Activated CD4-positive, alpha-beta T cell treated with anti-CD3 and anti-CD28 coated beads for 36 hours (primary cell): ENCODE data around the gene CDHR3. TPM values are rescaled to one million over a fixed set of nuclear protein-coding genes. Genes with fewer than 3 reads are reported as not detected.

ENCODE experiments used
- ATAC-seq: fragments of 200-7000 bp; cut with Tn5 transposase; one replicate; pipeline ENCODE4 v1.10.0; 2021; ENCODE audit warnings: mild to moderate bottlenecking, moderate library complexity
- CTCF ChIA-PET: fragments of 350-600 bp; sonication (Branson Sonifier 250); formaldehyde crosslinking; loops from one replicate; lab custom pipeline; 2021; ENCODE audit warnings: antibody characterized with exemption; lab: Charles Lee
- POLR2A ChIA-PET: fragments of 350-600 bp; sonication (Branson Sonifier 250); formaldehyde crosslinking; loops from one replicate; lab custom pipeline; 2021; ENCODE audit warnings: antibody characterized with exemption, inconsistent platforms; lab: Charles Lee
- DNase-seq: peaks from one replicate; pipeline ENCODE4 v3.0.0-alpha.2; 2020
- H3K27ac Mint-ChIP-seq: one replicate; pipeline ENCODE4 v1.8.0; 2021; ENCODE audit warnings: mixed read lengths
- H3K27me3 Mint-ChIP-seq: one replicate; pipeline ENCODE4 v1.8.0; 2021; ENCODE audit warnings: mixed read lengths
- H3K36me3 Mint-ChIP-seq: one replicate; pipeline ENCODE4 v1.8.0; 2021; ENCODE audit warnings: low read depth, mixed read lengths
- H3K4me1 Mint-ChIP-seq: one replicate; pipeline ENCODE4 v1.8.0; 2021; ENCODE audit warnings: mixed read lengths
- H3K4me3 Mint-ChIP-seq: one replicate; pipeline ENCODE4 v1.8.0; 2021; ENCODE audit warnings: mild to moderate bottlenecking, moderate library complexity, mixed read lengths
- H3K9me3 Mint-ChIP-seq: one replicate; pipeline ENCODE4 v1.8.0; 2021; ENCODE audit warnings: low read depth, mixed read lengths
- intact Hi-C, 2 experiments: fragments of 100-400 bp; cut with DNase I in 1 of 2; cut with micrococcal nuclease in 1 of 2; formaldehyde crosslinking; loops; one replicate each; pipeline versions ENCODE4 v1.14.2 to v1.15.1; 2022 to 2024; cut with DNase I, micrococcal nuclease
- total RNA-seq, 2 experiments: library from RNA; stranded (reverse); gene quantifications; one replicate each; pipeline ENCODE4 v1.2.3, GENCODE V29; 2021

CDHR3 gene
- total RNA-seq, 2 experiments from 2014 or later, result 0.55 to 0.93 TPM

- intact Hi-C loops, result no loop called here
- ChIA-PET POLR2A (interaction anchor here (0.5 to 0.7 kb wide), 2 partner anchors 179 to 501 kb away, joined by 5 to 6 read pairs; no protein-coding TSS in a partner anchor), CTCF (interaction anchor here (0.7 to 1.1 kb wide), 4 partner anchors 55 to 333 kb away, joined by 3 to 5 read pairs (median 3); no protein-coding TSS in a partner anchor)
- ATAC-seq (no peak), DNase-seq (no peak)
- Mint-ChIP-seq H3K27me3 (peaks cover 3% of the 10 kb centered on the region), H3K4me3 (no peak overlapping the region), H3K27ac (no peak overlapping the region), H3K4me1 (no peaks in the 10 kb centered on the region), H3K36me3 (no peaks in the 10 kb centered on the region), H3K9me3 (no peaks in the 10 kb centered on the region)
These were observed 22.2 kb downstream of the CDHR3 start for GRCh38 chr7:105985229-105985628.

- intact Hi-C loops, result no loop called here
- H3K4me1 Mint-ChIP-seq, result no peaks in the 10 kb centered on the region
- no peaks in the 10 kb centered on the region for H3K9me3 Mint-ChIP-seq
- ChIA-PET CTCF (interaction anchor here (0.7 to 0.9 kb wide), 2 partner anchors 55 to 159 kb away, joined by 3 read pairs; no protein-coding TSS in a partner anchor), POLR2A (interaction anchor here (0.7 kb wide), 1 partner anchor 180 kb away, joined by 5 read pairs; no protein-coding TSS in a partner anchor)
- ATAC-seq (no peak), DNase-seq (no peak)
- no peak overlapping the region for H3K4me3 Mint-ChIP-seq
- H3K27me3 Mint-ChIP-seq, result peaks cover 3% of the 10 kb centered on the region
- H3K27ac Mint-ChIP-seq, result no peak overlapping the region
- no peaks in the 10 kb centered on the region for H3K36me3 Mint-ChIP-seq
These were observed 22.7 kb downstream of the CDHR3 start for GRCh38 chr7:105985672-105986215.

- Mint-ChIP-seq H3K27me3 (peaks cover 3% of the 10 kb centered on the region), H3K4me3 (no peak overlapping the region), H3K4me1 (no peaks in the 10 kb centered on the region), H3K9me3 (no peaks in the 10 kb centered on the region), H3K36me3 (no peaks in the 10 kb centered on the region), H3K27ac (no peak overlapping the region)
- POLR2A ChIA-PET, result no interaction called here
- ATAC-seq (no peak), DNase-seq (no peak)
- CTCF ChIA-PET, result interaction anchor here (0.8 kb wide), 1 partner anchor 56 kb away, joined by 4 read pairs; no protein-coding TSS in a partner anchor
- intact Hi-C loops, result no loop called here
These were observed 24.0 kb downstream of the CDHR3 start for GRCh38 chr7:105987046-105987445.

GRCh38 chr7:105988276-105988675 lies 25.2 kb downstream of the CDHR3 start:
- H3K27me3 Mint-ChIP-seq, result peaks cover 1% of the 10 kb centered on the region
- no peaks in the 10 kb centered on the region for H3K36me3 Mint-ChIP-seq
- peaks cover 3% of the 10 kb centered on the region for H3K4me1 Mint-ChIP-seq
- no peak for ATAC-seq
- no peaks in the 10 kb centered on the region for H3K9me3 Mint-ChIP-seq
- ChIA-PET POLR2A (no interaction called here), CTCF (interaction anchor here (0.6 to 1.5 kb wide), 6 partner anchors 12 to 228 kb away, joined by 3 to 8 read pairs (median 3); no protein-coding TSS in a partner anchor)
- no peak overlapping the region for H3K4me3 Mint-ChIP-seq
- intact Hi-C loops, result no loop called here
- H3K27ac Mint-ChIP-seq, result no peak overlapping the region
- no peak for DNase-seq

- CTCF ChIA-PET, result interaction anchor here (0.5 to 1.5 kb wide), 6 partner anchors 13 to 229 kb away, joined by 3 to 8 read pairs (median 3); no protein-coding TSS in a partner anchor
- no peak for ATAC-seq
- no peak overlapping the region for H3K27ac Mint-ChIP-seq
These were observed 26.1 kb downstream of the CDHR3 start for GRCh38 chr7:105989191-105989590.

GRCh38 chr7:105989686-105990085 lies 26.6 kb downstream of the CDHR3 start:
- Mint-ChIP-seq H3K27ac (no peak overlapping the region), H3K4me1 (peaks cover 3% of the 10 kb centered on the region), H3K36me3 (no peaks in the 10 kb centered on the region), H3K9me3 (no peaks in the 10 kb centered on the region), H3K27me3 (peaks cover 3% of the 10 kb centered on the region), H3K4me3 (no peak overlapping the region)
- intact Hi-C loops, result no loop called here
- ChIA-PET CTCF (interaction anchor here (0.6 kb wide), 1 partner anchor 185 kb away, joined by 3 read pairs; no protein-coding TSS in a partner anchor), POLR2A (no interaction called here)
- ATAC-seq (no peak), DNase-seq (no peak)

More at GRCh38 chr7:105989191-105989590, 26.1 kb downstream of the CDHR3 start:
- intact Hi-C loops, result no loop called here
- DNase-seq, result no peak
- Mint-ChIP-seq H3K4me3 (no peak overlapping the region), H3K27me3 (peaks cover 3% of the 10 kb centered on the region), H3K4me1 (peaks cover 3% of the 10 kb centered on the region), H3K36me3 (no peaks in the 10 kb centered on the region), H3K9me3 (no peaks in the 10 kb centered on the region)
- POLR2A ChIA-PET, result no interaction called here

GRCh38 chr7:105990141-105990540 lies 27.1 kb downstream of the CDHR3 start:
- Mint-ChIP-seq H3K36me3 (no peaks in the 10 kb centered on the region), H3K4me3 (no peak overlapping the region), H3K4me1 (peaks cover 3% of the 10 kb centered on the region), H3K9me3 (no peaks in the 10 kb centered on the region), H3K27ac (no peak overlapping the region), H3K27me3 (peaks cover 3% of the 10 kb centered on the region)
- POLR2A ChIA-PET, result no interaction called here
- CTCF ChIA-PET, result interaction anchor here (1.2 kb wide), 2 partner anchors 18 to 20 kb away, joined by 3 read pairs; no protein-coding TSS in a partner anchor
- ATAC-seq (no peak), DNase-seq (no peak)
- intact Hi-C loops, result no loop called here

GRCh38 chr7:105990727-105991453 lies 27.8 kb downstream of the CDHR3 start:
- DNase-seq (no peak), ATAC-seq (no peak)
- intact Hi-C loops, result no loop called here
- H3K27ac Mint-ChIP-seq, result no peak overlapping the region
- ChIA-PET POLR2A (no interaction called here), CTCF (interaction anchor here (1.1 to 1.2 kb wide), 3 partner anchors 17 to 415 kb away, joined by 3 to 4 read pairs (median 3); no protein-coding TSS in a partner anchor)
- H3K4me1 Mint-ChIP-seq, result peaks cover 3% of the 10 kb centered on the region
- no peaks in the 10 kb centered on the region for H3K9me3 Mint-ChIP-seq
- H3K4me3 Mint-ChIP-seq, result no peak overlapping the region
- H3K27me3 Mint-ChIP-seq, result peaks cover 3% of the 10 kb centered on the region
- H3K36me3 Mint-ChIP-seq, result no peaks in the 10 kb centered on the region

GRCh38 chr7:105992905-105993304 lies 29.8 kb downstream of the CDHR3 start:
- Mint-ChIP-seq H3K27me3 (peaks cover 3% of the 10 kb centered on the region), H3K4me3 (no peak overlapping the region), H3K27ac (no peak overlapping the region), H3K9me3 (no peaks in the 10 kb centered on the region), H3K4me1 (peaks cover 3% of the 10 kb centered on the region), H3K36me3 (no peaks in the 10 kb centered on the region)
- intact Hi-C loops, result no loop called here
- POLR2A ChIA-PET, result no interaction called here
- DNase-seq, result no peak
- no peak for ATAC-seq
- CTCF ChIA-PET, result no interaction called here

- Mint-ChIP-seq H3K27ac (no peak overlapping the region), H3K4me1 (peaks cover 3% of the 10 kb centered on the region), H3K4me3 (no peak overlapping the region), H3K9me3 (no peaks in the 10 kb centered on the region), H3K36me3 (no peaks in the 10 kb centered on the region), H3K27me3 (peaks cover 2% of the 10 kb centered on the region)
- ChIA-PET CTCF (interaction anchor here (0.8 kb wide), 2 partner anchors 118 to 224 kb away, joined by 3 read pairs; no protein-coding TSS in a partner anchor), POLR2A (no interaction called here)
- ATAC-seq (no peak), DNase-seq (no peak)
- intact Hi-C loops, result no loop called here
These were observed 34.0 kb downstream of the CDHR3 start for GRCh38 chr7:105996860-105997737.

GRCh38 chr7:105999256-105999655 lies 36.2 kb downstream of the CDHR3 start:
- DNase-seq, result no peak
- ATAC-seq, result no peak
- ChIA-PET CTCF (interaction anchor here (0.6 kb wide), 1 partner anchor 142 kb away, joined by 4 read pairs; no protein-coding TSS in a partner anchor), POLR2A (no interaction called here)
- Mint-ChIP-seq H3K27me3 (no peaks in the 10 kb centered on the region), H3K9me3 (no peaks in the 10 kb centered on the region), H3K4me3 (no peak overlapping the region), H3K27ac (no peak overlapping the region), H3K4me1 (no peaks in the 10 kb centered on the region), H3K36me3 (no peaks in the 10 kb centered on the region)
- intact Hi-C loops, result no loop called here
